Stimulated activated CD8-positive, alpha-beta memory T cell treated with anti-CD3 and anti-CD28 coated beads, Interleukin-12 subunit alpha, Interleukin-12 subunit beta, amount 100 ng/mL, for 1 hour (primary cell): ENCODE data around the gene CCDC175.

Source experiments
- DNase-seq: peaks from one replicate; pipeline ENCODE4 v3.0.0-alpha.2; 2020; ENCODE audit warnings: low read depth

Gene CCDC175

GRCh38 chr14:59540852-59541251 lies 35.8 kb downstream of the CCDC175 start:
- DNase-seq, result no peak

DNA sequence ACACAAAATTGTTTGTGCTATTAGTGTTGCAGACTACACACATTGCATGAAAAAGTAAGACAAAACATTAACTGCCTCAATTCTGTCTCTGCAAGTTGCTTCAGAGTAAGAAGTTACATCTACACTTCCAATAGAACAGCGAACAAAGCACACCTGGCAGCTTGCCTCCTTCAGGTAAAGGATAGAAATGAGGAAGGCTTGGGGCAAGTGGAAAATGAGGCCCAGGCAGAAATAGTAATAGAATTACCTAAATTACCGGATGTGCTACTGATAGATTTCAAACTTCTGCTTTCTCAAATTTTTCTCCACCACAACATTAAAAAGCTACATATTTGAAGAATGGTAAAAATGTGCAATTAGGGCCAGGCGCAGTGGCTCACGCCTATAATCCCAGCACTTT lies 37.7 kb downstream of the CCDC175 start:
- no peak for DNase-seq

DNA sequence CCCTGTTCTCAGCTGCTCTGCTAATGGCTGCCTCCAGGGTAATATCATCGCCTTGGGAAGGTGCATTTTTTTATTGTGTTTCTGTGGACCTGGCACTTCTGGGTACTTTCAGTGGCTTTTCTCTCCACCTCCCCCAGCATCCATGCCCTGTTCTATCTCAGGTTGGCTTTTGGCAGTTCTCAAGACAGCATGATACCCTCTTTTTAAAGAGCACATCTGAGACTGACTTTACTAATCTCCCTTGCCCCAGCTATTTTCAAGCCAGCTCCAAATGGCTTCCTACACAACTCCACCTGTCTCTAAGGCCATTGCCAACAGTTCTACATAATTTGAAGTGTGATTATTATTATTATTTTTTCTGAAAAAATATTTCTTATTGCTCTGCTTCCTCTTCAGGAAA lies 39.1 kb downstream of the CCDC175 start:
- DNase-seq, result no peak

DNA sequence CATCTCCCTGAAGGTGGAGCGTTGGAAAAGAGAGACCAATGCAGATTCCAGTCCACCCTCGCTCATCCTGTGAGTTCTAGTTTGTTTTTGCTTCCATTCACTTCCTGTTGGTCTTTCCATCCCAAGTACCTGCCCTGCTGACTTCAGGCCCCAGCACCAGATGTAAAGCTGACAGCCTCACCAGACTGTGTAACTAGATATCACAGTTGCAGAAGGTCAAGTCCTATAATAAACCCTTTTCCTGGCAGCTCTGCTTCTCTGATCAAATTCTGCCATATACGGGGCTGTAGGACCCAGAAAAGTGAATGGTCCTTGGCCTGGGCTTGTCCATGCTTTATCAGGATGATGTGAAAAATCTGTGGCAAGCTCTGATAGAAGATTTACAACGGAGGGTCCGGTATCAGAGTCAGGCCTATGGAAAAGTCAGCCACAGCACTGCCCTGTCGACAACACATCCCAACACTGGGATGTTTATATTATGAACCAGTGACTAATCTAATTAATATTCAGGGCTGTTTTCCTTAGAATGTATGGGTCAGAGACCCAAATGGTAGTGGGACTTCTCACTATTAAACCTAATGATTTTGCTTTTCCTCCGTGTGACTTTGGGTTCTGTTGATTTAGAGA lies 42.1 kb downstream of the CCDC175 start:
- DNase-seq, result no peak

GRCh38 chr14:59532419-59532818 lies 44.2 kb downstream of the CCDC175 start:
- no peak for DNase-seq

- DNase-seq, result no peak
These were observed 46.3 kb downstream of the CCDC175 start for GRCh38 chr14:59530349-59530748.

DNA sequence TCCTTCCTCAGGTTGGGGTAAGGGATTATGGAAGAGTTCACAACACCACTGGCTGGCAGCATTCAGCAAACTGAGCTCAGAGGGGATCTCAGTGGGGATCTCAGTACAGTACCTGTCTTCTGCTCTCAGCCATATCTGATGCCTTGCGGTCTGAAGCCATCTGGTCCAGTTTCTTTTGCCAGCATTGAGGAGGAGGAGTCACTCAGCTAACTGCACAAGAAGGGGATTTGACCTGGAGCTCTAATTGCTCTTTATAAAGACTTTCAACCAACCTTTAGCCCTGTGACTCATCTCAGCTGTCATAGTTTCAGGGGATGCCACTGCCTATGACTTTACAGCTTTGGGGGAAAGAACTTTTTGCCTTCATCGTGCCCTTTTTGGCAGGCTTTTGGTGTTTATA lies 47.4 kb downstream of the CCDC175 start:
- no peak for DNase-seq

- DNase-seq, result no peak
These were observed 56.4 kb downstream of the CCDC175 start for GRCh38 chr14:59520224-59520623.

DNA sequence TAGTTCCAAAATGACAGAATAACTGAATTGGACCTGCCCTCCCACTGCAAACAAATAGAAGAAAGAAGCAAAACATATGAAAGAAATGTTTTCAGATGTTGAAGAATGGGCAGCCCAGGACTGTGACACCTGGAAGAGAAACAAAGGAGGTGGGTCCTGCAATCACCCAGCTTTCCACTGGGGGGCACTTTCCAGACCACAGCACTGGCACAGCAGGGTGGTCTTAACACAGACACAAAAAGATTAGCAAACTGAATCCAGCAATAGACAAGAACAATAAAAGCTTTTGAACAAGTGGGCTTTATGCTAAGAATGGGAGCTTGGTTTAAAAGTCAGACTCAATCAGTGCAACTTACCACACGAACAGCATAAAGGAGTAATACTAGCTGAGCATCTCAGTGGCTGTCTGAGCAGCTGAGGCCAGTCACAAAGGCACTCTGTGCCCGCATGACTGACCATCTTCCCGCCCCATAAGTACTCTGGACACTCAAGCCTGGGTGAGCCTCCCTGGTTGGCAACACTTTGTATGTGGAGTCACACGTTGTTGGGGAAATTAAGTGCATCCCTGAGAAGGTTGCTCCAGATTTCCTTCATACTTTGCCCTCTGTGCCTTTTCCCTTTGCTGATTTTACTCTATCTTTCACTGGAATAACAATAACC lies 64.6 kb downstream of the CCDC175 start:
- no peak for DNase-seq

DNA sequence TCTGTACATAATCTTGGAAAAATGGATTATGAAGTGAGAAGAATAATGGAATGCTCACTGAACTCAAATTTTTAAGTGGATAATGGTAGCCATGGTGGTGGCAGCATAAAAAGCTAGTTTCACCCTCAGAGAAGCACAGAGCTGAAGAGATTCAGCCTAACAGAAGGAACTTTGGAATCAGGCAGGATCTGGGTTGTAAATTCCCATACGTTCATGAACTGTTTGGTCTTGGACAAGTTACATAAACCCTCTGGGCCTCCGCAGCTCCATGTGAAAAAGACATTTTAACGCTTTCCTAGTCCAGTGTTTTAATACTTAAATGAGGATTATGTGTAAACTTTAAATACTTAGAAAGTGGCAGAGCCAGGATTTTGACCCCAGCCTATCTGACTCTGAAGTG lies 65.6 kb downstream of the CCDC175 start:
- no peak for DNase-seq

- DNase-seq, result no peak
These were observed 66.6 kb downstream of the CCDC175 start for GRCh38 chr14:59510001-59510400.

DNA sequence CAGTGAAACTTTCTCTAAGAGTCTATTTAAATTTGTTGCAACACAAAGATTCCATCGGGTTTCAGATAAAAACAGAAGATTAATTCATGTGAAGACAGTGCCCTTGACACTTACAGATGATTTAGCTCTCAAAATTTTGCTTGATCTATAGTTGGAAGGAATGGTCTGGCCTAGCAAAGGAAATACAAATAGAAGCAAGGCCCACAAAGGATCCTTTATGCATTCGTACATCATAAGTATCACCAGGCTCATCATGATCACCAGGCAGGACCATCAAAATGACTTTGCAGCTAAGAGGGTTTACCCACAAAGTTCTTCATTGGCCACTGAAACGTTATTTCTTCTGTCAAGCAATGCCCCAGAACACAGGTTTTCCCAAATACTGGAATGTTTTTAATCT lies 67.5 kb downstream of the CCDC175 start:
- no peak for DNase-seq

GRCh38 chr14:59507752-59508103 lies 68.9 kb downstream of the CCDC175 start:
- DNase-seq, result no peak

- DNase-seq, result no peak
These were observed 69.4 kb downstream of the CCDC175 start for GRCh38 chr14:59507063-59507751.

- no peak for DNase-seq
These were observed 73.4 kb downstream of the CCDC175 start for GRCh38 chr14:59503256-59503655.

DNA sequence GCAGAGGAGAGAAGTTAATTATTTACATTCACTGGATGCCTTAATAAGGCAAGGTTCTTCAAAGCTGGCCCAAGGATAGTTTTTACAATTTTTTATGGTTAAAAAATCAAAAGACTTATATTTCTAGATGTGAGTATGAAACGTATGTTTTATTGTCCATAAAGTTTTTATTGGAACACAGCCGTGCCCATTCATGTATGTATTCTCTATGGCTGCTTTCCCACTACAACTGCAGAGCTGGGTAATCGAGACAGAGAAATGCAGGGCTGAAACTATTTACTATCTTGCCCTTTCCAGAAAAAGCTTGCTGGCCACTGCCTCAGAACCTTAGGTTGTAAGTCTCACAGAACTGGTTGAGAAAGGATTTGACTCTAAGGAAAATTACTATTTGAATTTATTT lies 75.9 kb downstream of the CCDC175 start:
- no peak for DNase-seq

- no peak for DNase-seq
These were observed 84.2 kb downstream of the CCDC175 start for GRCh38 chr14:59492384-59492783.

- no peak for DNase-seq
These were observed 85.9 kb downstream of the CCDC175 start for GRCh38 chr14:59490756-59491155.

DNA sequence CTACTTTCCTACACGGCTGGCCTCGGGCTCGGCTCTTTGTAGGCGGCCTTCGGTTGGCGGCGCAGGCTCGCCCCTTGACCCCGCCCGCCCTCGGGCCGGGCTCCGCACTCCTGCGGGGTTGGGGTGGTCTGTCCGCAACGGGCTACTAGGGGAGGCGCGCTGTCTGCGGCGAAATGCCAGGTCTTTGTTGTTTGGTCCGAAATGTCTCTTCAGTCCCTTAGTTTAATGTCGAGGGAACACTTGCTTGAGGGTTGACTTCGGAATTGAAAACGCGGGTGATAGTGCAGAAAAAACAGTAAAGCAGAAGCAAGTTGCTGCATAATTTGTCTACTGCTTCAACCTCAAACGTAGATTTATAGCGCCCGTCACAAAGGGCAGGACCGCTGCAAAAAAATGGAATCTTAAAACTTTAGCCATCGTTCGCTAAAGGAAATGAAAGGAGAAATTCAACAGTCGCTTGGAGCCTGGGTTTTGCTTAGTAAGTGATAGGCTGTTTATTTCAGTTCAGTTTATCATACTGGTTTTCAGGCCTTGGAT lies 91.9 kb downstream of the CCDC175 start:
- peak; percentile 29 for DNase-seq

- peak; percentile 97 for DNase-seq
These were observed 92.6 kb downstream of the CCDC175 start, which contains the start of the genes JKAMP and L3HYPDH for GRCh38 chr14:59483819-59484638. Gene JKAMP (plus strand): TSS chr14:59484517. CDS start chr14:59484590, 73 bp downstream. Gene L3HYPDH (minus strand): TSS chr14:59484408. CDS start chr14:59484316, 92 bp downstream.

DNA sequence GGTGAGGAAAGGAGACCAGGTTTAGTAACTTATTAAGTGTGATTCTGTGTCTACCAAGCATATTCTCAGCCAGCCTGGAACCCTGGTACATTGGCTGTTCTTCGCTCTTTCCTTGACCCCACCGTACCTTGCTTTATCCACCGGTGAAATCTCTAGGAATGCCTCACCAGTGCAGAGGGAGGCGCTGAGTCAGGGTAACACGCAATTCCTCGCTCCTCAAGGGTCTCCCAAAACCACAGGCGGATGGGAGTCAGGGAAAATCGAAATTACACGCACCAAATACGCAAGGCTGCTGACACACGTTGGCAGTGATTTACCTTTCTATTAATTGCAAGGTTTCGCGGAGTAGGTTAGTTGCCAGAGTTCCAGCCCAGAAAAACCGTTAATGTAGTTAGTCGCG lies 93.2 kb downstream of the CCDC175 start:
- DNase-seq, result no peak
